Activated CD4-positive, alpha-beta T cell treated with anti-CD3 and anti-CD28 coated beads for 36 hours (primary cell): ENCODE results near the gene IRGQ. TPM values are rescaled to one million over a fixed set of nuclear protein-coding genes. Genes with fewer than 3 reads are reported as not detected.

Experiments
- ATAC-seq: fragments of 200-7000 bp; cut with Tn5 transposase; one replicate; pipeline ENCODE4 v1.10.0; 2021; ENCODE audit warnings: mild to moderate bottlenecking, moderate library complexity
- CTCF ChIA-PET: fragments of 350-600 bp; sonication (Branson Sonifier 250); formaldehyde crosslinking; loops from one replicate; lab custom pipeline; 2021; ENCODE audit warnings: antibody characterized with exemption; lab: Charles Lee
- POLR2A ChIA-PET: fragments of 350-600 bp; sonication (Branson Sonifier 250); formaldehyde crosslinking; loops from one replicate; lab custom pipeline; 2021; ENCODE audit warnings: antibody characterized with exemption, inconsistent platforms; lab: Charles Lee
- DNase-seq: peaks from one replicate; pipeline ENCODE4 v3.0.0-alpha.2; 2020
- H3K27ac Mint-ChIP-seq: one replicate; pipeline ENCODE4 v1.8.0; 2021; ENCODE audit warnings: mixed read lengths
- H3K27me3 Mint-ChIP-seq: one replicate; pipeline ENCODE4 v1.8.0; 2021; ENCODE audit warnings: mixed read lengths
- H3K36me3 Mint-ChIP-seq: one replicate; pipeline ENCODE4 v1.8.0; 2021; ENCODE audit warnings: low read depth, mixed read lengths
- H3K4me1 Mint-ChIP-seq: one replicate; pipeline ENCODE4 v1.8.0; 2021; ENCODE audit warnings: mixed read lengths
- H3K4me3 Mint-ChIP-seq: one replicate; pipeline ENCODE4 v1.8.0; 2021; ENCODE audit warnings: mild to moderate bottlenecking, moderate library complexity, mixed read lengths
- H3K9me3 Mint-ChIP-seq: one replicate; pipeline ENCODE4 v1.8.0; 2021; ENCODE audit warnings: low read depth, mixed read lengths
- intact Hi-C, 2 experiments: fragments of 100-400 bp; cut with DNase I in 1 of 2; cut with micrococcal nuclease in 1 of 2; formaldehyde crosslinking; loops; one replicate each; pipeline versions ENCODE4 v1.14.2 to v1.15.1; 2022 to 2024; cut with DNase I, micrococcal nuclease
- total RNA-seq, 2 experiments: library from RNA; stranded (reverse); gene quantifications; one replicate each; pipeline ENCODE4 v1.2.3, GENCODE V29; 2021

IRGQ gene
- total RNA-seq, 2 experiments from 2014 or later = 11.1 to 16.4 TPM

DNA sequence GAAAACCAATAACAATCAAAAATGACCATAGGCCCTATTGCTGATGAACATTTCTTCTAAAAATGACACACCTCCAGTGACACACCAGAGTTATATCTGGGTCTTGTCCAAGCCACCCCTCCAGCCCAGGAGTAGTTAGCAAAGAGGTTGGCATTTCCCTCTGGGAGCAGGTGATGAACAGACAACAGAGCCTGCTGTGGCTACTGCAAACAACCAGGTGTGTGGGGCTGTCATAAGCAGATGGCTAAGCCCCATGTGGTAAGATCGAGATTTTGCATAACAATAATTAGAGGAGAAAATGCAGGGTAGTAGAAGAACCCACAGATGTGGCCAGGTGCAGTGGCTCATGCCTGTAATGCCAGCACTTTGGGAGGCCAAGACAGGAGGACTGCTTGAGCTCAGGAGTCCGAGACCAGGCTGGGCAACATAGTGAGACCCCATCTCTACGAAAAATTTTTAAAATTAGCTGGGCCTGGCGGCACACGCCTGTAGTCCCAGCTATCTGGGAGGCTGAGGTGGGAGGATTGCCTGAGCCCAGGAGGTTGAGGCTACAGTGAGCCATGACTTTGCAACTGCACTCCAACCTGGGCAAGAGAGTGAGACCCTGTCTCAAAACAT lies 25.7 kb downstream of the IRGQ start:
- peaks cover 4% of the 10 kb centered on the region for H3K36me3 Mint-ChIP-seq
- no peaks in the 10 kb centered on the region for H3K9me3 Mint-ChIP-seq
- intact Hi-C loops = no loop called here
- CTCF ChIA-PET = interaction anchor here (2.6 kb wide), 1 partner anchor 15 kb away, joined by 18 read pairs; no protein-coding TSS in a partner anchor
- DNase-seq (no peak), ATAC-seq (no peak)
- no peak overlapping the region for H3K27ac Mint-ChIP-seq
- peaks cover 26% of the 10 kb centered on the region for H3K4me1 Mint-ChIP-seq
- no peaks in the 10 kb centered on the region for H3K27me3 Mint-ChIP-seq
- POLR2A ChIA-PET = no interaction called here
- no peak overlapping the region for H3K4me3 Mint-ChIP-seq

DNA sequence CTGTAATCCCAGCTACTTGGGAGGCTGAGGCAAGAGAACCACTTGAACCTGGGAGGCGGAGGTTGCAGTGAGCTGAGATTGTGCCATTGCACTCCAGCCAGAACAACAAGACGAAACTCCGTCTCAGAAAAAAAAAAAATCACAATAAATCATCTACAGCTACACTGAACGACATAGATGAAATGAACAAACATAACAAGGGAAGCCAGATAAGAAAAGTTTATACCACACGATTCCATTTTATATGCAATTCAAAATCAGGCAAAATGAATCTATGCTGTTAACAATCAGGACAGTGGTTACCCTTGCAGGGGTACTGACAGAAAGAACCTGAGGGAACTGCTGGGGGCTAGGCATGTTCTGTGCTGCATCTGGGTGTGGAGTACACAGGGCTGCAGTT lies 26.3 kb downstream of the IRGQ start:
- no peak for DNase-seq
- no peak overlapping the region for H3K27ac Mint-ChIP-seq
- no peaks in the 10 kb centered on the region for H3K9me3 Mint-ChIP-seq
- no peak for ATAC-seq
- ChIA-PET POLR2A (no interaction called here), CTCF (interaction anchor here (1.4 to 2.6 kb wide), 2 partner anchors 14 to 37 kb away, joined by 3 to 18 read pairs; no protein-coding TSS in a partner anchor)
- H3K36me3 Mint-ChIP-seq = peaks cover 4% of the 10 kb centered on the region
- no peak overlapping the region for H3K4me3 Mint-ChIP-seq
- H3K4me1 Mint-ChIP-seq = peaks cover 25% of the 10 kb centered on the region
- intact Hi-C loops = no loop called here
- no peaks in the 10 kb centered on the region for H3K27me3 Mint-ChIP-seq

DNA sequence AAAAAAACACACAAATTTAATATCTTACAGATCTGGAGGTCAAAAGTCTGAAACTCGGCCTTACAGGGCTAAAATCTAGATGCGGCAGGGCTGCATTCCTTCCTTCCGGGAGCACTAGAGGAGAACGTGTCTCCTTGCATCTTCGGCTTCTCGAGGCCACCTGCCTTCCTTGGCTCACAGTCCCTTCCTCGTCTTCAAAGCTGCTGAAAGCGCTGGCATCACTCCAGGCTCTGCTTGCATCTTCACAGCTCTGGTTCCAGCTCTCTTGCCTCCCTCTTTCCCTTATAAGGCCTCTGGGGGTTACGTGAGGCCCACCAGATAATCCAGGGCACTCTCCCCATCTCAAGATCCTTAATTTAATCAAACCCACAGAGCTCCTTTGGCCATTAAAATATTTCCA lies 31.1 kb downstream of the IRGQ start:
- Mint-ChIP-seq H3K27me3 (no peaks in the 10 kb centered on the region), H3K9me3 (no peaks in the 10 kb centered on the region), H3K27ac (peak overlapping the region; percentile 53), H3K36me3 (peaks cover 27% of the 10 kb centered on the region), H3K4me3 (no peak overlapping the region), H3K4me1 (peaks cover 44% of the 10 kb centered on the region)
- intact Hi-C loops = no loop called here
- DNase-seq = no peak
- ChIA-PET POLR2A (interaction anchor here (0.6 to 1.5 kb wide), 3 partner anchors 16 to 76 kb away, joined by 3 to 9 read pairs (median 6); partner anchors contain the start of gene IRGQ), CTCF (interaction anchor here (1.0 to 1.7 kb wide), 3 partner anchors 9 to 30 kb away, joined by 3 to 9 read pairs (median 6); partner anchors contain the start of gene IRGQ)
- no peak for ATAC-seq

DNA sequence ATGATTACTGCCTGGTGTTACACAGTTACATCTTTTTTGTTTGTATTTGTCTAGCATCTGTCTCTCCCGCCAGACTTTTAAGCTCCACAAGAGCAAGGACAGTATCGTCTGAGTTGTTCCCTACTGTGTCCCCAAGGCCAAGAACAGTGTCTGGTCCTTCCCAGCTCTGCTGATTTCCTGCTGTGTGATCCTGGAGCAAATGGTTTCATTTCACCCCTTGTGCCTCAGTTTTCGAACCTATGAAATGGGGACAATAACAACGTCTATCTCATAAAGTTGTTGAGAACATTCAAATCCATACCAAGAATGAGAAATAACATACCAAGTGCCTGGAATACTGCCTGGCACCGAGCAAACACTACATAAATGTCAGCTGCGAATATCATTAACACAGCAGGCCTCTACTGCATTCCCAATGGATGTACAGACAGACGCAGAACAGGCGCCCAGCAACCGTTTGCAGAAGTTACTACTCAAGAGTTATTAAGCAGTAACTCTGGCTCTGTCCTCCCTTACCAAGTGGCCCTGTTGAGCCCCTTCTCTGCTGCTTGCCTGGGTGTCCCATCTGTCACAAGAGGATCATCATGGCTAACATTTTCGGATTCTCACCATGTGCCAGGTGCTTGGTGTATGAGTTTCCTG lies 32.0 kb downstream of the IRGQ start:
- Mint-ChIP-seq H3K27me3 (no peaks in the 10 kb centered on the region), H3K4me3 (no peak overlapping the region), H3K36me3 (peaks cover 27% of the 10 kb centered on the region), H3K27ac (peak overlapping the region; percentile 94), H3K4me1 (peaks cover 46% of the 10 kb centered on the region), H3K9me3 (no peaks in the 10 kb centered on the region)
- ChIA-PET CTCF (interaction anchor here (1.2 to 1.5 kb wide), 2 partner anchors 9 to 31 kb away, joined by 4 read pairs; no protein-coding TSS in a partner anchor), POLR2A (interaction anchor here (1.5 kb wide), 1 partner anchor 32 kb away, joined by 9 read pairs; the partner anchor contains the start of gene IRGQ)
- intact Hi-C loops = loop anchor here in 1 of 2 experiments (2.0 kb wide), 1 partner anchor 37 kb away; the partner anchor contains the start of gene ETHE1
- no peak for ATAC-seq
- no peak for DNase-seq

DNA sequence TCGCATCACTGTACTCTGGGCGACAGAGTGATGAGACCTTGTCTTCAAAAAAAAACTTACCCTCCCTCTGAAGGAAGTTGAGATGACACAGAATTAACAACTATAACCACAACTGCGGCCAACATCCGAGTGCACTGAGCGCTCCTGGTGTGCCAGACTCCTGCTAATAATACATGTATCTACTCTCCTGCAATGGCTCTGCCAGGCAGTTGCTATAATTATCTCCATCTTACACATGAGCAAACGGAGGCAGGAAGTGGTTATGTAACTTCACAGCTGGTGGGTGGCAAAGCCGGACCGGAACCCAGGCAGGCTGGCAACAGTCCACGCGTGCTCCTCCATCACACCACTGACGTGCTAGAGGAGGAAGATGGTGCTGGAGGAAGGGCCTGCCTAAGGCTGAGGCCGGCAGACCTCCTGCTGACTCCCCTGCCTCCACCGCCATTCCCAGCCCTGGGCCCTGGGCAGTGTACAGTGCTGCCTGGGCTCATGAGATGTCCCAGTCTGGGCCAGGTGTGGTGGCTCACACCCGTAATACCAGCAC lies 33.2 kb downstream of the IRGQ start:
- Mint-ChIP-seq H3K4me1 (peaks cover 46% of the 10 kb centered on the region), H3K36me3 (peaks cover 27% of the 10 kb centered on the region), H3K4me3 (no peak overlapping the region), H3K27me3 (no peaks in the 10 kb centered on the region), H3K27ac (peak overlapping the region; percentile 94), H3K9me3 (no peaks in the 10 kb centered on the region)
- DNase-seq (peak; percentile 82), ATAC-seq (peak; percentile 90)
- ChIA-PET CTCF (interaction anchor here (0.7 to 1.5 kb wide), 2 partner anchors 32 kb away, joined by 3 to 4 read pairs; no protein-coding TSS in a partner anchor), POLR2A (interaction anchor here (1.0 kb wide), 1 partner anchor 33 kb away, joined by 4 read pairs; the partner anchor contains the start of gene IRGQ)
- intact Hi-C loops = loop anchor here (1.0 to 2.0 kb wide), 4 partner anchors 13 to 36 kb away; partner anchors contain the start of genes ETHE1 (in 2 of the 2), IRGQ (in 1 of the 2), PINLYP (in 1 of the 2) and XRCC1 (in 1 of the 2)

DNA sequence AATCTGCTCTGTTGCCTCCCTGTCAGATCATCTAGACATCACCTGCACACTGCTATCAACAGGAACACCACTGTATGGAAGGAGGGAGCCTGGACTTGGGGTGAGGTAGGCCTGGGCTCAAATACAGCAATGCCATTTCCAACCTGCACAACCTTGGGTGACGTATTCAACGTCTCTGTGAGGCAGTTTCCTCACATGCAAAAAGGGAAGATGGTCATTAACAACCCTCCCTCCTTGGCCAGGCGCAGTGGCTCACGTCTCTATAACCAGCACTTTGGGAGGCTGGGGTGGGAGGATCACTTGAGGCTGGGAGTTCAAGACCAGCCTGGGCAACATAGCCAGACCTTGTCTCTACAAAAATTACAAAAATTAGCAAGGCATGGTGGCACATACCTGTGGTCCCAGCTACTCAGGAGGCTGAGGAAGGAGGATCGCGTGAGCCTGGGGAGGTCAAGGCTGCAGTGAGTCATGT lies 33.7 kb downstream of the IRGQ start:
- H3K27ac Mint-ChIP-seq = peak overlapping the region; percentile 94
- DNase-seq (no peak), ATAC-seq (peak; percentile 8)
- CTCF ChIA-PET = interaction anchor here (0.7 to 1.2 kb wide), 2 partner anchors 31 to 43 kb away, joined by 3 to 4 read pairs; no protein-coding TSS in a partner anchor
- POLR2A ChIA-PET = interaction anchor here (0.6 to 1.0 kb wide), 2 partner anchors 30 to 33 kb away, joined by 3 to 4 read pairs; partner anchors contain the start of gene IRGQ
- H3K36me3 Mint-ChIP-seq = peaks cover 31% of the 10 kb centered on the region
- H3K9me3 Mint-ChIP-seq = no peaks in the 10 kb centered on the region
- no peak overlapping the region for H3K4me3 Mint-ChIP-seq
- H3K27me3 Mint-ChIP-seq = no peaks in the 10 kb centered on the region
- intact Hi-C loops = loop anchor here (1.0 to 2.0 kb wide), 4 partner anchors 13 to 35 kb away; partner anchors contain the start of genes ETHE1 (in 2 of the 2), IRGQ (in 1 of the 2), PINLYP (in 1 of the 2) and XRCC1 (in 1 of the 2)
- H3K4me1 Mint-ChIP-seq = peaks cover 47% of the 10 kb centered on the region

DNA sequence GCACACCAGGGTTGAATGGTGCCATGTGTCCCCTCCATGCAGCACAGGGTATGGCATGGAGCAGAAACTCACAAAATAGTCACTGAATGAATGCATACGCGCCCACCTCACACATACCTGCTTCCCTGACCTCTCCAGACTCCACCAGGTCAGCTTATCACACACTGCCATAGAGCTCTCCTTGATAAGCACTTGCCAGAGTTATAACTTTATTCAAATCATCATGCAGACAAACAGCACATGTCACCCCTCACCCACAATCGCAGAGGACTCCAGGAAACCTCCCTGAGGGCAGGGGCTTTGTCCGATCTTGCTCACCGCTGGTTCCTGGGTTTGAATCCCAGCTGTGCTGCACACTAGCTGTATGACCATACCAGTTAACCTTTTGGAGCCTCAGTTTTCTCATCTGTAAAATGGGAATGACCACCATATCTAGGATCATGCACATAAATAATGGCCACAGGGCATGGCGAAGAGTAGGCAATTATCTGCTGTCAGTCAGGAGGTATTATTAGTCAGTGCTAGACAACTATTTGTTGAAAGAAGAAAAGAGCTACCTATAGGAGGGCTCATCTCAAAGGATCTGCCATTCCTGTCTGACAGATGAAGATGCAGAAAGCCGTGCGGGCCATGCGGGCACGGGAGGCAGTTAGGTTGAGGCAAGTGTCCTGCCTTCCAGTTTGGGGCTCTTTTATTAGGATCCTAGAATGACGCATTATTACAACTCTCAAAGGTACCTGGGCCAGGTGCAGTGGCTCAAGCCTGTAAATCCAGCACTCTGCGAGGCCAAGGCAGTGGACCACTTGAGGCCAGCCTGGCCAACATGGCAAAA lies 34.6 kb downstream of the IRGQ start:
- Mint-ChIP-seq H3K9me3 (no peaks in the 10 kb centered on the region), H3K27ac (peak overlapping the region; percentile 94), H3K4me3 (no peak overlapping the region), H3K4me1 (peaks cover 47% of the 10 kb centered on the region), H3K27me3 (no peaks in the 10 kb centered on the region), H3K36me3 (peaks cover 31% of the 10 kb centered on the region)
- ChIA-PET CTCF (interaction anchor here (0.8 to 3.0 kb wide), 5 partner anchors 10 to 114 kb away, joined by 3 to 11 read pairs (median 4); no protein-coding TSS in a partner anchor), POLR2A (interaction anchor here (0.6 kb wide), 2 partner anchors 17 to 30 kb away, joined by 3 to 4 read pairs; no protein-coding TSS in a partner anchor)
- no peak for DNase-seq
- no peak for ATAC-seq
- intact Hi-C loops = no loop called here

DNA sequence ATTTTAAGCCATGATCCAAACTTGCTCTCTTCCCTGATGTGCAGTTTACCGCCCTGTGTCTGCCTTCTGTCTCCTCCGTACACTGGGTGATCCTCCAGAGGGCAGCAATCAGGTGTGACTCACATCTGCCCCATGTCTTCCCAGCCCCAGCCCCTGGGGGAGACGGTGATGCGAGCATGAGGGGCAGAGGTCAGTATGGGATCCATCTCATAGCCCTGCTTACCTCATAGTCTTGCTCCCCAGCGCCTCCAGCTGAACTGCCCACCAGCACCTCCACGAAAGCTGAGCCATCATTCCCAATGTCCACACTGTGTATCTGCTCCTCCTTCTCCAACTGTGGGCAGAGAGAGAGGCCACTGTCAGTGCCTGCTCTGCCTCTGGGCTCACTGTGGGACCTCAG lies 35.2 kb downstream of the IRGQ start:
- H3K9me3 Mint-ChIP-seq = no peaks in the 10 kb centered on the region
- peaks cover 49% of the 10 kb centered on the region for H3K4me1 Mint-ChIP-seq
- CTCF ChIA-PET = interaction anchor here (0.8 to 3.0 kb wide), 4 partner anchors 10 to 114 kb away, joined by 3 to 11 read pairs (median 4); no protein-coding TSS in a partner anchor
- H3K27me3 Mint-ChIP-seq = no peaks in the 10 kb centered on the region
- no peak overlapping the region for H3K4me3 Mint-ChIP-seq
- H3K27ac Mint-ChIP-seq = peak overlapping the region; percentile 94
- peaks cover 31% of the 10 kb centered on the region for H3K36me3 Mint-ChIP-seq
- DNase-seq (peak; percentile 50), ATAC-seq (no peak)
- intact Hi-C loops = no loop called here
- POLR2A ChIA-PET = no interaction called here

DNA sequence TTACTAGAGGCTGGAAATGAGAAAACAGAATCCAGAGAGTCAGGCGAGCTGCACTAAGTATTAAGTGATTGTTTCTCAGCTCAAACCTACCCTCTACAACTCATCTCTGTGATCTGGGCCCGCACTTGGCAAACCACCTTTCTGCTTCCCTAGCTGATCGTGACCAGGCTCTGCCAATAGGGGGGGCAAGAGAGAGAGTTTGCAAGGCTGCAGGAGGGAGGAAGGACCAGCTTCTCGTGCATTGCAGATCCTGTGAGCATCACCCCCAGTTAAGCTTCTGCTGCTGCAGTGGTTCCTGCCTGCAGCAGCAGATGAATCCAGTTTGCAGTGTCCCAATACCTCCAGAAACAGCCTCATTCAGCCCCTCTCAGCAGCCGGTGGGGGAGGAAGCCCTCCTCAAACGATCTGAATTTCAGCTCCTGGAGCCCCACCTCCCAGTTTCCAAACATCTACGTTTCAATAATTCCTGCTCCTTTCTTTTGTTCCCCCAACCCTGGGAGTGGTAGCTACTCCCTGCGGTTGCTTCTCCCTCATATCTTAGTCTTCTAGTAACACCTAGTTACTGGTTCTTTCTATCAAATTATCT lies 40.7 kb downstream of the IRGQ start:
- POLR2A ChIA-PET = interaction anchor here (0.7 to 1.7 kb wide), 5 partner anchors 19 to 115 kb away, joined by 3 to 9 read pairs (median 4); partner anchors contain the start of genes PLAUR and ZNF575

More for the DNA sequence above, 40.7 kb downstream of the IRGQ start:
- H3K27ac Mint-ChIP-seq = peak overlapping the region; percentile 13
- intact Hi-C loops = loop anchor here (1.0 to 10.0 kb wide), 3 partner anchors 39 to 250 kb away; partner anchors contain the start of gene LYPD5 (in 1 of the 2)
- no peaks in the 10 kb centered on the region for H3K9me3 Mint-ChIP-seq
- CTCF ChIA-PET = interaction anchor here (0.6 to 6.8 kb wide), 47 partner anchors 9 to 517 kb away, joined by 3 to 88 read pairs (median 4); partner anchors contain the start of genes IRGQ, PINLYP, XRCC1 and ZNF575
- peaks cover 14% of the 10 kb centered on the region for H3K4me1 Mint-ChIP-seq
- DNase-seq (peak; percentile 90), ATAC-seq (peak; percentile 98)
- H3K27me3 Mint-ChIP-seq = no peaks in the 10 kb centered on the region
- H3K36me3 Mint-ChIP-seq = peaks cover 12% of the 10 kb centered on the region
- no peak overlapping the region for H3K4me3 Mint-ChIP-seq
